A549 (cell line): ENCODE results near the gene CADM2. TPM values are rescaled to one million over a fixed set of nuclear protein-coding genes. Genes with fewer than 3 reads are reported as not detected.

Experiments
- ATAC-seq, 2 experiments: fragments of 200-7000 bp in 1 of 2; fragments of >200 bp in 1 of 2; cut with Nextera tagmentation in 1 of 2; cut with Tn5 transposase in 1 of 2; 3 replicates each; pipeline versions ENCODE4 v1.8.0 to v1.9.1; 2018 to 2020; ENCODE audit warnings: mild to moderate bottlenecking in 1 of 2, moderate library complexity in 1 of 2
- CTCF ChIA-PET: fragments of 300-600 bp; sonication (Branson Sonifier 250); formaldehyde crosslinking; extraction: SDS; loops from one replicate; lab custom pipeline; 2021; ENCODE audit warnings: antibody characterized with exemption, inconsistent platforms; lab: Yijun Ruan, JAX
- POLR2A ChIA-PET: fragments of 350-600 bp; formaldehyde crosslinking; extraction: SDS; loops from one replicate; lab custom pipeline; 2021; ENCODE audit warnings: antibody characterized with exemption, inconsistent platforms; lab: Yijun Ruan, JAX
- DNase-seq, 2 experiments: peaks; one replicate each; pipeline versions ENCODE4 v3.0.0 to v3.0.0-alpha.2; 2011 to 2016; ENCODE audit warnings: low read depth in 1 of 2, low spot score in 1 of 2
- FAIRE-seq: peaks from 2 replicates; lab custom pipeline; 2011; peaks lifted over from hg19 to GRCh38; lab: Jason Lieb, UNC
- H3K27ac ChIP-seq, 2 experiments: fragments of >200 bp; sonication (Bioruptor Twin); formaldehyde crosslinking; 3 replicates each; pipeline ENCODE4 v1.5.1; 2016 to 2017
- H3K4me1 ChIP-seq: fragments of >200 bp; sonication (Bioruptor Twin); formaldehyde crosslinking; 3 replicates; pipeline ENCODE4 v1.6.1; 2016
- H3K4me2 ChIP-seq: fragments of >200 bp; sonication (Bioruptor Twin); formaldehyde crosslinking; 3 replicates; pipeline ENCODE4 v1.6.1; 2016
- H3K4me3 ChIP-seq: fragments of >200 bp; sonication (Bioruptor Twin); formaldehyde crosslinking; 3 replicates; pipeline ENCODE4 v1.5.1; 2016
- H3K9me3 ChIP-seq: fragments of >200 bp; sonication (Bioruptor Twin); formaldehyde crosslinking; 3 replicates; pipeline ENCODE4 v1.6.1; 2016
- CEBPB ChIP-seq, 2 experiments: fragments of >200 bp in 1 of 2; sonication (Bioruptor Twin) in 1 of 2; formaldehyde crosslinking in 1 of 2; IDR thresholded peaks; 2 replicates each; pipeline ENCODE4 v1.6.1; 2012 to 2016
- CHD2 ChIP-seq: fragments of 150-350 bp; IDR thresholded peaks from 2 replicates; pipeline ENCODE4 v1.6.1; 2014; ENCODE audit warnings: low read length; ENCODE audit not compliant: partially characterized antibody
- CHD4 ChIP-seq: fragments of 200-600 bp; sonication (generic); IDR thresholded peaks from 2 replicates; pipeline ENCODE4 v1.6.1; 2016; ENCODE audit warnings: antibody characterized with exemption, mild to moderate bottlenecking, borderline replicate concordance
- EHF ChIP-seq: fragments of 250-450 bp; sonication (Bioruptor Pico); IDR thresholded peaks from 2 replicates; pipeline ENCODE4 v1.5.0; 2020; ENCODE audit warnings: mild to moderate bottlenecking
- ESRRA ChIP-seq: fragments of 150-350 bp; IDR thresholded peaks from 2 replicates; pipeline ENCODE4 v1.6.1; 2014; ENCODE audit warnings: mild to moderate bottlenecking, low read length, borderline replicate concordance
- FOSL2 ChIP-seq, 2 experiments: fragments of 450-650 bp in 1 of 2; fragments of >200 bp in 1 of 2; sonication (Bioruptor Twin) in 1 of 2; formaldehyde crosslinking; IDR thresholded peaks; 2 replicates each; pipeline versions ENCODE4 v1.5.0 to v1.6.1; 2016 to 2020; ENCODE audit warnings: mild to moderate bottlenecking in 1 of 2, moderate library complexity in 1 of 2
- HOXA7 ChIP-seq: fragments of 250-450 bp; sonication (Bioruptor Pico); IDR thresholded peaks from 2 replicates; pipeline ENCODE4 v1.5.0; 2020; ENCODE audit warnings: mild to moderate bottlenecking, moderate library complexity
- KDM5A ChIP-seq: fragments of 200-600 bp; sonication (generic); IDR thresholded peaks from 2 replicates; pipeline ENCODE4 v1.6.1; 2016; ENCODE audit warnings: antibody characterized with exemption, mild to moderate bottlenecking
- MAZ ChIP-seq: fragments of 150-350 bp; IDR thresholded peaks from 2 replicates; pipeline ENCODE4 v1.6.1; 2014; ENCODE audit warnings: antibody characterized with exemption, low read depth, low read length, borderline replicate concordance
- NR3C1 ChIP-seq: fragments of >200 bp; sonication (Bioruptor Twin); formaldehyde crosslinking; IDR thresholded peaks from 3 replicates; pipeline ENCODE4 v1.6.1; 2017
- RARB ChIP-seq: fragments of 250-450 bp; sonication (Bioruptor Pico); IDR thresholded peaks from 2 replicates; pipeline ENCODE4 v1.8.0; 2021; ENCODE audit warnings: mild to moderate bottlenecking, moderate library complexity
- REST ChIP-seq: fragments of 200-600 bp; sonication (generic); IDR thresholded peaks from 2 replicates; pipeline ENCODE4 v1.6.1; 2016; ENCODE audit warnings: antibody characterized with exemption, mild to moderate bottlenecking, moderate library complexity
- RNF2 ChIP-seq: fragments of 200-600 bp; sonication (generic); IDR thresholded peaks from 2 replicates; pipeline ENCODE4 v1.6.1; 2016; ENCODE audit warnings: low read depth, mild to moderate bottlenecking, antibody characterized with exemption, moderate library complexity, borderline replicate concordance
- TFCP2L1 ChIP-seq: fragments of 250-450 bp; sonication (Bioruptor Pico); IDR thresholded peaks from 2 replicates; pipeline ENCODE4 v1.5.0; 2021; ENCODE audit warnings: mild to moderate bottlenecking
- TP53 ChIP-seq: fragments of 250-450 bp; sonication (Bioruptor Pico); IDR thresholded peaks from 2 replicates; pipeline ENCODE4 v1.5.0; 2021; ENCODE audit warnings: mild to moderate bottlenecking, moderate library complexity
- ZC3H11A ChIP-seq: fragments of 450-650 bp; IDR thresholded peaks from 2 replicates; pipeline ENCODE4 v1.6.1; 2014; ENCODE audit warnings: antibody characterized with exemption, mild to moderate bottlenecking
- ZFP36 ChIP-seq: fragments of 450-650 bp; IDR thresholded peaks from 2 replicates; pipeline ENCODE4 v1.6.1; 2014; ENCODE audit warnings: borderline replicate concordance; ENCODE audit not compliant: partially characterized antibody
- WGBS: methylation state at CpG from one replicate; pipeline ENCODE4 v1.1.6; 2017; ENCODE audit errors: missing lambda C conversion rate; 5-methylcytosine and 5-hydroxymethylcytosine counted together
- polyA plus RNA-seq, 4 experiments: library from polyadenylated mRNA; depleted of rRNA in 3 of 4; stranded (reverse); fragments of >200 nt; fragmentation: RNase III in 1 of 4; extraction: RNeasy Plus Mini Kit Qiagen cat#74134 plus additional on column Dnase treatment in 1 of 4; gene quantifications; 2 replicates in 3 of 4; 3 replicates in 1 of 4; pipeline ENCODE4 v1.2.3, GENCODE V29; 2011 to 2017
- TF ChIP-seq, protein P1 (sequence below): fragments of >200 bp; sonication (Bioruptor Twin); formaldehyde crosslinking; IDR thresholded peaks from 3 replicates; pipeline ENCODE4 v1.5.1; 2016
- TF ChIP-seq, protein P2 (sequence below): fragments of 150-350 bp; IDR thresholded peaks from 2 replicates; pipeline ENCODE4 v1.6.1; 2014; ENCODE audit warnings: low read depth, mild to moderate bottlenecking, low read length
- TF ChIP-seq, protein P3 (sequence below): IDR thresholded peaks from 2 replicates; pipeline ENCODE4 v1.6.1; 2012; ENCODE audit warnings: low read depth, borderline replicate concordance
- TF ChIP-seq, protein P4 (sequence below): fragments of >200 bp; sonication (Bioruptor Twin); formaldehyde crosslinking; IDR thresholded peaks from 2 replicates; pipeline ENCODE4 v1.6.1; 2016
- TF ChIP-seq, protein P5 (sequence below): fragments of 250-450 bp; sonication (Bioruptor Pico); IDR thresholded peaks from 2 replicates; pipeline ENCODE4 v1.5.0; 2020; ENCODE audit warnings: low read depth, mild to moderate bottlenecking, moderate library complexity

CADM2 gene
- polyA plus RNA-seq, 2 of the 4 experiments (the other 2 are of a cell fraction): 0.05 to 0.71 TPM

GRCh38 chr3:85691196-85691595 is 732.4 kb downstream of the CADM2 start:
- Histone ChIP-seq H3K4me3 (no peak overlapping the region), H3K4me1 (no peaks in the 10 kb centered on the region), H3K9me3 (no peaks in the 10 kb centered on the region), H3K27ac (no peak overlapping the region), H3K4me2 (no peak overlapping the region)
- POLR2A ChIA-PET: no interaction called here
- FAIRE-seq (no peak), ATAC-seq (no peak), DNase-seq (no peak)
- TF ChIP-seq, protein P1, sequence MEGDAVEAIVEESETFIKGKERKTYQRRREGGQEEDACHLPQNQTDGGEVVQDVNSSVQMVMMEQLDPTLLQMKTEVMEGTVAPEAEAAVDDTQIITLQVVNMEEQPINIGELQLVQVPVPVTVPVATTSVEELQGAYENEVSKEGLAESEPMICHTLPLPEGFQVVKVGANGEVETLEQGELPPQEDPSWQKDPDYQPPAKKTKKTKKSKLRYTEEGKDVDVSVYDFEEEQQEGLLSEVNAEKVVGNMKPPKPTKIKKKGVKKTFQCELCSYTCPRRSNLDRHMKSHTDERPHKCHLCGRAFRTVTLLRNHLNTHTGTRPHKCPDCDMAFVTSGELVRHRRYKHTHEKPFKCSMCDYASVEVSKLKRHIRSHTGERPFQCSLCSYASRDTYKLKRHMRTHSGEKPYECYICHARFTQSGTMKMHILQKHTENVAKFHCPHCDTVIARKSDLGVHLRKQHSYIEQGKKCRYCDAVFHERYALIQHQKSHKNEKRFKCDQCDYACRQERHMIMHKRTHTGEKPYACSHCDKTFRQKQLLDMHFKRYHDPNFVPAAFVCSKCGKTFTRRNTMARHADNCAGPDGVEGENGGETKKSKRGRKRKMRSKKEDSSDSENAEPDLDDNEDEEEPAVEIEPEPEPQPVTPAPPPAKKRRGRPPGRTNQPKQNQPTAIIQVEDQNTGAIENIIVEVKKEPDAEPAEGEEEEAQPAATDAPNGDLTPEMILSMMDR: no peak
- no peak for TF ChIP-seq TP53 (CRISPR knock-in tag)
- TF ChIP-seq CEBPB (IDR thresholded peaks at IDR 0.05): peak in 1 of 2 experiments; percentile 61; a peak in 1 of 4 replicates
- TF ChIP-seq RARB (CRISPR knock-in tag): no peak
- CTCF ChIA-PET: no interaction called here
- WGBS: 70% methylated on average over 1 of the region's 1 CpG

GRCh38 chr3:85697156-85697555 is 738.4 kb downstream of the CADM2 start:
- WGBS: 16% methylated on average over 1 of the region's 1 CpG
- CTCF ChIA-PET: no interaction called here
- H3K27ac ChIP-seq: no peak overlapping the region
- no peaks in the 10 kb centered on the region for H3K9me3 ChIP-seq
- POLR2A ChIA-PET: no interaction called here
- FAIRE-seq (no peak), DNase-seq (no peak), ATAC-seq (no peak)
- no peak overlapping the region for H3K4me3 ChIP-seq
- no peak overlapping the region for H3K4me2 ChIP-seq
- TF ChIP-seq, protein P2, sequence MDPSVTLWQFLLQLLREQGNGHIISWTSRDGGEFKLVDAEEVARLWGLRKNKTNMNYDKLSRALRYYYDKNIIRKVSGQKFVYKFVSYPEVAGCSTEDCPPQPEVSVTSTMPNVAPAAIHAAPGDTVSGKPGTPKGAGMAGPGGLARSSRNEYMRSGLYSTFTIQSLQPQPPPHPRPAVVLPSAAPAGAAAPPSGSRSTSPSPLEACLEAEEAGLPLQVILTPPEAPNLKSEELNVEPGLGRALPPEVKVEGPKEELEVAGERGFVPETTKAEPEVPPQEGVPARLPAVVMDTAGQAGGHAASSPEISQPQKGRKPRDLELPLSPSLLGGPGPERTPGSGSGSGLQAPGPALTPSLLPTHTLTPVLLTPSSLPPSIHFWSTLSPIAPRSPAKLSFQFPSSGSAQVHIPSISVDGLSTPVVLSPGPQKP: no peak
- TF ChIP-seq, protein P3, sequence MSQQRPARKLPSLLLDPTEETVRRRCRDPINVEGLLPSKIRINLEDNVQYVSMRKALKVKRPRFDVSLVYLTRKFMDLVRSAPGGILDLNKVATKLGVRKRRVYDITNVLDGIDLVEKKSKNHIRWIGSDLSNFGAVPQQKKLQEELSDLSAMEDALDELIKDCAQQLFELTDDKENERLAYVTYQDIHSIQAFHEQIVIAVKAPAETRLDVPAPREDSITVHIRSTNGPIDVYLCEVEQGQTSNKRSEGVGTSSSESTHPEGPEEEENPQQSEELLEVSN: no peak
- TF ChIP-seq NR3C1: no peak
- no peak for TF ChIP-seq MAZ
- no peak for TF ChIP-seq ESRRA
- TF ChIP-seq, protein P1: no peak
- no peak for TF ChIP-seq CHD2
- TF ChIP-seq REST: no peak
- TF ChIP-seq CHD4: no peak
- TF ChIP-seq KDM5A: no peak
- TF ChIP-seq, protein P4, sequence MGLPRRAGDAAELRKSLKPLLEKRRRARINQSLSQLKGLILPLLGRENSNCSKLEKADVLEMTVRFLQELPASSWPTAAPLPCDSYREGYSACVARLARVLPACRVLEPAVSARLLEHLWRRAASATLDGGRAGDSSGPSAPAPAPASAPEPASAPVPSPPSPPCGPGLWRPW: no peak
- no peak for TF ChIP-seq TFCP2L1
- no peak for TF ChIP-seq ZC3H11A
- TF ChIP-seq ZFP36: no peak
- TF ChIP-seq FOSL2 (IDR thresholded peaks at IDR 0.05): no peak
- TF ChIP-seq FOSL2 (CRISPR knock-in tag; IDR thresholded peaks at IDR 0.05): no peak
- no peak for TF ChIP-seq EHF (CRISPR knock-in tag)
- no peak for TF ChIP-seq HOXA7 (CRISPR knock-in tag)
- no peak for TF ChIP-seq RNF2
- TF ChIP-seq, protein P5, sequence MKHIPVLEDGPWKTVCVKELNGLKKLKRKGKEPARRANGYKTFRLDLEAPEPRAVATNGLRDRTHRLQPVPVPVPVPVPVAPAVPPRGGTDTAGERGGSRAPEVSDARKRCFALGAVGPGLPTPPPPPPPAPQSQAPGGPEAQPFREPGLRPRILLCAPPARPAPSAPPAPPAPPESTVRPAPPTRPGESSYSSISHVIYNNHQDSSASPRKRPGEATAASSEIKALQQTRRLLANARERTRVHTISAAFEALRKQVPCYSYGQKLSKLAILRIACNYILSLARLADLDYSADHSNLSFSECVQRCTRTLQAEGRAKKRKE (CRISPR knock-in tag): no peak
- TF ChIP-seq, all 56 proteins: peak for 0
- no peaks in the 10 kb centered on the region for H3K4me1 ChIP-seq
